GM21576 (cell line): Measurements from ENCODE around the gene ITPK1.

ENCODE experiments used
- ATAC-seq: cut with Tn5 transposase; IDR thresholded peaks from one replicate; pipeline ENCODE4 v1.9.1; 2021; ENCODE audit warnings: mild to moderate bottlenecking, moderate library complexity; ENCODE audit not compliant: unreplicated experiment

The ITPK1 gene

GRCh38 chr14:93030761-93031160, 85.0 kb downstream of the ITPK1 start:
- no peak for ATAC-seq

- ATAC-seq, result no peak
Measured at GRCh38 chr14:93029911-93030508, 85.7 kb downstream of the ITPK1 start.

GRCh38 chr14:93029417-93029816, 86.3 kb downstream of the ITPK1 start:
- no peak for ATAC-seq

GRCh38 chr14:93028724-93029076, 87.0 kb downstream of the ITPK1 start:
- ATAC-seq, result no peak

GRCh38 chr14:93027810-93028723, 87.7 kb downstream of the ITPK1 start:
- no peak for ATAC-seq

GRCh38 chr14:93026339-93026738, 89.4 kb downstream of the ITPK1 start:
- ATAC-seq, result no peak

- ATAC-seq, result no peak
Measured at GRCh38 chr14:93025055-93025454, 90.7 kb downstream of the ITPK1 start.

GRCh38 chr14:93024493-93024892, 91.2 kb downstream of the ITPK1 start:
- no peak for ATAC-seq

GRCh38 chr14:93023802-93024434, 91.8 kb downstream of the ITPK1 start:
- ATAC-seq, result no peak

GRCh38 chr14:93023039-93023438, 92.7 kb downstream of the ITPK1 start:
- ATAC-seq, result no peak

GRCh38 chr14:93019970-93020369, 95.8 kb downstream of the ITPK1 start:
- ATAC-seq, result no peak

GRCh38 chr14:93019367-93019843, 96.3 kb downstream of the ITPK1 start:
- ATAC-seq, result no peak

- ATAC-seq, result no peak
Measured at GRCh38 chr14:93018366-93018765, 97.4 kb downstream of the ITPK1 start.

GRCh38 chr14:93017898-93018297, 97.8 kb downstream of the ITPK1 start:
- no peak for ATAC-seq

- ATAC-seq, result no peak
Measured at GRCh38 chr14:93017301-93017797, 98.4 kb downstream of the ITPK1 start.

GRCh38 chr14:93016275-93016845, 99.4 kb downstream of the ITPK1 start:
- ATAC-seq, result no peak

GRCh38 chr14:93015505-93015904, 100.2 kb downstream of the ITPK1 start:
- no peak for ATAC-seq

GRCh38 chr14:93015064-93015463, 100.7 kb downstream of the ITPK1 start:
- ATAC-seq, result no peak

- no peak for ATAC-seq
Measured at GRCh38 chr14:93014058-93015023, 101.4 kb downstream of the ITPK1 start.
